Measurements from ENCODE around the gene PROSER1. TPM values are rescaled to one million over a fixed set of nuclear protein-coding genes. Genes with fewer than 3 reads are reported as not detected.

The PROSER1 gene
- total RNA-seq (2022; extraction: Qiagen RNA extraction): 9.6 to 12.6 TPM (median 11.6 TPM) in 5 replicates

GRCh38 chr13:39037880-39038568 lies at the start of gene PROSER1, which contains the start of gene NHLRC3:
Gene PROSER1, minus strand, starts transcription at chr13:39038089. Its CDS starts 847 bp downstream, at chr13:39037242.
Gene NHLRC3, plus strand, starts transcription at chr13:39038456. Its CDS starts 184 bp downstream, at chr13:39038640.

GRCh38 chr13:38990693-38991092 lies 47.2 kb downstream of the PROSER1 start, which contains the start of gene STOML3:
Gene STOML3, minus strand, starts transcription at chr13:38990831. Its CDS starts 110 bp downstream, at chr13:38990721.

Other genes with a start within 250 kb of the PROSER1 start
- gene STOML3, start 47.3 kb downstream of the PROSER1 start, total RNA-seq (2022; extraction: Qiagen RNA extraction): not detected in 5 replicates
- 4.6 to 5.6 TPM (median 4.9 TPM) in 5 replicates for gene NHLRC3, start 367 bp upstream of the PROSER1 start, total RNA-seq (2022; extraction: Qiagen RNA extraction)

Data from A549 treated with Mapracorat at 1 μM for 4 hours (cell line).